DMS114 treated with DMSO at 0.1 percent for 48 hours (cell line): ENCODE data around the gene CELSR2.
A peak's percentile ranks its signal among the peaks of the same experiment; 100 is the strongest.
"Not testable (repeated sequence)": the region's sequence is repeated elsewhere in the genome, so short reads cannot be mapped to it uniquely, and the experiment has no call there.

ENCODE experiments used
- DNase-seq: peaks from one replicate; lab custom pipeline; 2025; ENCODE audit not compliant: unreplicated experiment; lab: John Stamatoyannopoulos, UW

CELSR2 gene

DNA sequence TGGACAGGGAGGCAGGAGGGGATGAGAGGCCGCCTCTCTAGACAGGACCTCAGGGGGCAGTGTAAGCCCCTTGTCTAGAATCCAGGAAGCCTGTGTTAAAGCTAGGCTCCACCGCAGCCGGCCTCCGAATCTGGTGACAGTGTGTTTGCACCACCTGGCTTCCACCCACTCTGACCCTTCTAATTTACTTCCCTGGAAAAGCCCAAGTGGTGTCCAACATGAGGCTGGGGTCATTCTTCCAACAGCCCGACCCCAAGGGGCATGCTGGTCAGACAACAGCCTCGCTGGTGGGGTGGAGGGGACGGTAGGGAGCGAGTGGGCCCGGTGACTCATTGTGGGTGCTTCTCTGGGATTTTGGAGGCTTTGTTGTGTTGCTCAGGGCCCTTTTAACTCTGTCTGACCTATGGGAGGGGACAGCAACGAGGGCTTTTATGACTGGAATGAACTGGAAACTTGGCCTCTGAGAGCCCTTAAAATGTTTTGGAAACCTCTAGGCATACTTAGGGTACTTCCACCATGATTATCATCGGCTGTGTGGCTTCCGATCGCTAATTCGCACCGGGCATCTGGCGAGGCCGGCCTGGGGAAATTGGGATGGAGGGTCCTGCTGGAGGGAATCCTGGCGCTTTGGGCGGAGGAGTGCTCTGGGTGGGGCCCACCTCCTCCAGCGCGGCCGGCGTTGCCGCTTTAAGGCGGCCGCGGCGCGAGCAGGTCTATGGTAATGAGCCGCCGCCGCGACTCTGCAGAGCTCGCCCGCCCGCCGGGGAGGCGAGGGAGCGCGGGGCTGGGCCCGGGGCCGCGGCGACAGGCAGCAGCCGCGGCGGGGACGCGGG lies at the start of gene CELSR2:
TSS of gene CELSR2 (plus strand) at position 743 of the 833 bp plus-strand sequence. CDS start 541 bp downstream, outside the sequence.
- DNase-seq: peak; percentile 46

DNA sequence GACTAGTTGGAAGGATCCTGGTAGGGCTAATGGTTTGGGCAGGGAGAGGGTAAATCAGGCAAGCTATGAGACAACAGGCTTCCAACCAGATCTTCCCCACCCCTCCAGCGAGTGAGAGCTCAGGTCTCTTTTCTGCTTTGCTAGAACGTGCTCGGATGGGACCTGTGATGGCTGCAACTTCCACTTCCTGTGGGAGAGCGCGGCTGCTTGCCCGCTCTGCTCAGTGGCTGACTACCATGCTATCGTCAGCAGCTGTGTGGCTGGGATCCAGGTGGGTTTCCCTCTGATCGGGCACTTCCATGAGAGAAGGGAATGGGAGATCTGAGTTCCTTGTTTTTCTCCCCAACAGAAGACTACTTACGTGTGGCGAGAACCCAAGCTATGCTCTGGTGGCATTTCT lies 49.6 kb upstream of the CELSR2 start:
- no peak for DNase-seq

DNA sequence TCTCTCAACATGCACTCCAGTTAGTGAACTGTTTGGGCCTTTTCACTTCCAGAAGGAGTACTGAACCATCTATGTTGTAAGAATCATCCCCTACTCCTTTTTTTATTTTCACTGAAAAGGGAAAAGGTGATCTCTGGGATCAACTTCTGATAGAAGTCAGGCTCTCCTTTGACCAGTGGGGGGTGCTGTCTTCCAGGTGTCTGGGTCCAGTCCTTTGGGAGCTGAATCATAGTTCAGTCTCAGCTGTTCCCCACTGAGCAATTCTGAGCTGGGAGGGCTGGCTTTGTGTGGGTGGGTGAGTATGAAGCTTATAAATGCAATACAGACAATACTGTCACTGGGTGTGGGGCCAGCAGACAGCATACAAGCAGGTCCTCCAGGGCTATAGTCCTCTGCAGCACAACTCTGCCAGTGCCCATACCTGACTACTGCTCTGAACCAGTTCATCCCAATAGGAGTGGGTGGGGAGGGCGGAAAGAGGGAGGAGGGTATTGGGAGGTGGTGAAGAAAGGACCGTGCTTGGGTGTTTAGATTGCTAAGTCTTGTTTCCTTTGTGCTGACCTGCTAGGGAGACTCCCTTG lies 48.1 kb upstream of the CELSR2 start:
- no peak for DNase-seq

- DNase-seq: no peak
Observed at GRCh38 chr1:109204484-109204883, 44.9 kb upstream of the CELSR2 start.

DNA sequence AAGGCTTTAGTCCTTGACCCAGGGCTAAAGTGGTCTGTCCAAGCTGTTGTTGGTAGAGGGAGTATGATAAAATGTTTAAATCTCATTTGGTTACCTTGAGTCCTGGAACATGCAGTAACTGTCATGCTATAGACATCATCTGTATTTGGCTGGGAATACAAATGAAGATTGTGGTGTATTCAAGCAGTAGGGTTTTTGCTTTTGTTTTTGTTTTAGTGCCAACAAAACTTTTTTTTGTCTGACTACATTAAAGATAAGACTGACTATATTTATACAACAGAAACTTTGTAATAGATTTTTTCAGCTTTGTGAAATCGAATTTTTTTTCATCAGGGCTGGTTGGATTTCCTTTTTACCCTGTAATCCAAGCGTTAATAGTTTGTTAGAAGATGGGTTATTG lies 43.0 kb upstream of the CELSR2 start:
- DNase-seq: no peak

DNA sequence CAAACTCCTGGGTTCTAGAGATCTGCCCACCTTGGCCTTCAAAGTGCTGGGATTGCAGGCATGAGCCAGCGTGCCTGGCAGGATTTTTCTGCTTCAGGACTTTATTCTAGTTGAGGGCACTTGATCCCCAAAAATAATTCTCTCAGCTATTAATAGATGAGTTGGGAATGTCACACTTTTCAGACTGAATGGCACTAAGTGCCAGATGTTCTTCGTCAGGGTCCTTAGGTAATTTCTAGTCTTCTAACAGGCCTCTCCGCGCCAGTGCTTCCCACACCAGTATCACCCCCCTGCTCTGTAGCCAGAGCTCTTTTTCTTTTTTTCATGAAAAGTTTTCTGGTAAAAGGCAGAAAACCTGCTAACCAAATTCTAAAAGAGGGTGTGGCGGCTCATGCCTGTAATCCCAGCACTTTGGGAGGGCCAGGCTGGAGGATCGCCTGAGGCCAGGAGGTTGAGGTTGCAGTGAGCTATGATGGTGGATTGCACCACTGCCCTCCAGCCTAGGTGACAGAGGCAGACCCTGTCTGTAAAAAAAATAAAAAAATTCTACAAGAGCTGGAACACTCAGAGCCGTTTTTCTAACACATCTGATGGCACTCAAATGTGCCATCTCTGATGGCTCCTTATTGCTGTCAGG lies 41.8 kb upstream of the CELSR2 start:
- no peak for DNase-seq

DNA sequence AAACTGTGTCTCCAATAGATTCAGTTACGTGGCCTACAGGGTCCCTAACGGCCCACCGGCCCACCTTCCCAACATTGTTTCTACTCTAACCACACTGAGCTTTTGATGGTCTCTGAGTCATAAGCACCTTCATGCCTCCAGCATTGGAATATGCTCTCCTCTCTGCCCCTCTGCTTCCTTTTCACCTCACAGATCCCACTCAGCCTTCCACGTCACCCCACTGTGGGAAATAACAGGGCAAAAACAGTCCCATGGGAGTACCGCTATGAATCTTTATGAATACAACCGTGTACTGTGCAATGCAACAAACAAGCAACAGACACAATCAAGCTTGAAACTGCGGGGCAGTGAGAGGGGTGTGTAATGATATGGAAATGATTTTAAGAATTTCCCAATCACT lies 40.9 kb upstream of the CELSR2 start:
- DNase-seq: no peak

GRCh38 chr1:109208836-109209463 lies 40.4 kb upstream of the CELSR2 start:
- no peak for DNase-seq

DNA sequence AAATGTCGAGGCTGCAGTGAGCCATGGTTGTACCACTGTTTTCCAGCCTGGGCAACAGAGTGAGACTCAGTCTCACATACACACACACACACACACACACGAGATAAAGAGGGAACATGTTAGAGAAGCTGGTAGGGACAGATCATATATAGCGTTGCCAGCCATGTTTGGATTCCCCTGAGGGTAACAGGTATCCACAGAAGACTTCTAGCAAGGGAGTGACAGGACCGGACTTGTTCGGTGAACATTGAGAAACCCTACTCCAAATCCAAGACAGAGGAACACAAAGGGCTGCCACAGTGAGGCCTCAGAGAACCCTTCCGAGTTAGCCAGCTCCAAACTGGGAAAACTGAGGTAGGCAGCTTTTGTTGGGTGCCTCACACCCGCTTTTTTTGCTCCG lies 39.3 kb upstream of the CELSR2 start:
- no peak for DNase-seq

DNA sequence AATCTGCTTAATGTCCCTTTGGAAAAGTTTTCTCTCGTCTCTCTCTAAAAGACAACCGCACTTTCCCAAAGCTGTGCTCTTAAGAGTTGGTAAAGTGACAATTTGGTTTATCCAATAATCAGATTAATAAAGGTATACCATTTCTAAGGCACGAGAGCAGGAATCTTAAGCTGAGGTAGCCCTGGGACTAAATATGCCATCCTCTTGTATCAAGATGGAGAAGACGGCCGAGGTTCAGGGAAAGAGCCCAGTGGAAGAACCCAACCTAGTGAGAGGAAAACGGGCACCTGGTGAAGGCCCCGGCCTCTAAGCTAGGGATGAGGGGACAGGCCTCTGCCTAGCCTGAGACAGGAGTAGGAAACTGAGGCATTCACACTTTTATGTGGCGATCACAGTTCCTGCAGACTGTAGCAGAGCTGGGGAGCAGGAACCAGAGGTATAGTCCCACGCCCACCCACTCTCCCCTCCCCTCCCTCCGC lies 36.0 kb upstream of the CELSR2 start:
- DNase-seq: no peak

GRCh38 chr1:109213824-109214693 lies 35.3 kb upstream of the CELSR2 start, which contains the start of gene SARS1:
Gene SARS1 (plus strand): TSS chr1:109213918. CDS start chr1:109213993, 75 bp downstream.
- peak; percentile 78 for DNase-seq

- DNase-seq: peak; percentile 74
Observed at GRCh38 chr1:109214695-109215623, 34.4 kb upstream of the CELSR2 start.

GRCh38 chr1:109216662-109217061 lies 32.7 kb upstream of the CELSR2 start:
- no peak for DNase-seq

GRCh38 chr1:109218516-109218915 lies 30.8 kb upstream of the CELSR2 start:
- DNase-seq: no peak

- DNase-seq: not testable (repeated sequence)
Observed at GRCh38 chr1:109221201-109221600, 28.1 kb upstream of the CELSR2 start.

DNA sequence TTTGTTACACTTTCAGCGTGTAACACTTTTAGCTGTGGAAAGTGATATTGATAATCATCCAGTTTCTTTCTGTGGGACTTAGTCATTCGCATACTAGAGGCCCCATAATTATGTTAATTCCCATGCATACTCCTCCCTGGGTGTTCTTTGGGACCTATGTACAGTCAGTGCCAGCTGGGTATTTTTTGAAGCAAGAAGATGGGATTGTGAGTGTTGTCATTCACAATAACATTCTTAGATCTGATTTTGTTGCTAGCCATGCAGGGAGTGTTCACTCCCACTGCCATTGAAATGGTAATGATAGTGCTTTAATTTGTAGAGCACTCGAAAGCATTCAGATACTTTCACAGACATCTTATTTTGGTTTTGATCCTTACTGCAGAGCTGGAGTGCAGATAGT lies 24.0 kb upstream of the CELSR2 start:
- no peak for DNase-seq

DNA sequence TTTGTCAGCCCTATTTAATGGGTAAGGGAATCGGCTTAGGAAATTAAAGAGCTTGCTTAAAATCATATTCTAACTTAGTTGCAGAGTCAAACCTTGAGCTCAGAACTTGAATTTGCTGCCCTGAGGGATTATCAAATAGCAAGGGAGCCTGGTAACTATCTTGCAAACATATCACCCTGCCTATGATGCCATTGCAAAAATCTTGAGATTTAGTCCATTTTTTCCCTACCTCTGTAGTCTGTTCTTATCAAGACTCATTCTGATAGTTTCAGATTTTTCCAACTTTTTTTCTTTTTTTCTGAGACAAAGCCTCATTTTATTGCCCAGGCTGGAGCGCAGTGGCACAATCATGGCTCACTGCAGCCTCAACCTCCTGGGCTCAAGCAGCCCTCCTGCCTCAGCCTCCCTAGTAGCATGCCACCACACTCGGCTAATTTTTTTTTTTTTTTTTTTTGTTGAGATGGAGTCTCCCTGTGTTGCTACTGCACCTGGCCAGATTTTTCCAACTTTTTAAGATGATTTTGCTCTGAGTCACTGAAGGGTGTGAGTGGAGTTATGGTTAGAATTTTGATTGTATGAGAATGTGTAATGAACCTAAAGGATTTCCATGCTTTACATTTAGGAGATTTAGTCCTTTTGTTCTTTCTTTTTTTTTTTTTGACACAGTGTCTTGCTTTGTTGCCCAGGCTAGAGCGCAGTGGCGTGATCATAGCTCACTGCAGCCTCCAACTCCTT lies 23.5 kb upstream of the CELSR2 start:
- no peak for DNase-seq

DNA sequence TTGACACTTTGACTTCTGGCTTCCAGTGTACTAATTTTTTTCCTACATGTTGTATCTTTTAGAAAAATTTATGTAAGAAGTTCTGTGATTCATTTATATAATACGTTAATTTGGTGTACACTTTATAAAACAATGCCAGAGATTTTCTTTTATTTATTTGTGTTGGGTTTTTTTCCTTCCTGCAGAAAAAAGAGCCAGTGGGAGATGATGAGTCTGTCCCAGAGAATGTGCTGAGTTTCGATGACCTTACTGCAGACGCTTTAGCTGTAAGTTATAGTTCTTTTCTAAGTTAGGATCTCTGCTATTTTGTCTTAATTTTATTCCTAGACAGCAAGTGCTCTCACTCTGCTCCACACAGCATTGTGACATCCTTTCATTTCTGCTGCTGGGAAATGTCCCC lies 21.2 kb upstream of the CELSR2 start:
- no peak for DNase-seq
